ENCODE measurements around the gene ANGPTL8.
A peak's percentile ranks its signal among the peaks of the same experiment; 100 is the strongest.

ANGPTL8 gene

DNA sequence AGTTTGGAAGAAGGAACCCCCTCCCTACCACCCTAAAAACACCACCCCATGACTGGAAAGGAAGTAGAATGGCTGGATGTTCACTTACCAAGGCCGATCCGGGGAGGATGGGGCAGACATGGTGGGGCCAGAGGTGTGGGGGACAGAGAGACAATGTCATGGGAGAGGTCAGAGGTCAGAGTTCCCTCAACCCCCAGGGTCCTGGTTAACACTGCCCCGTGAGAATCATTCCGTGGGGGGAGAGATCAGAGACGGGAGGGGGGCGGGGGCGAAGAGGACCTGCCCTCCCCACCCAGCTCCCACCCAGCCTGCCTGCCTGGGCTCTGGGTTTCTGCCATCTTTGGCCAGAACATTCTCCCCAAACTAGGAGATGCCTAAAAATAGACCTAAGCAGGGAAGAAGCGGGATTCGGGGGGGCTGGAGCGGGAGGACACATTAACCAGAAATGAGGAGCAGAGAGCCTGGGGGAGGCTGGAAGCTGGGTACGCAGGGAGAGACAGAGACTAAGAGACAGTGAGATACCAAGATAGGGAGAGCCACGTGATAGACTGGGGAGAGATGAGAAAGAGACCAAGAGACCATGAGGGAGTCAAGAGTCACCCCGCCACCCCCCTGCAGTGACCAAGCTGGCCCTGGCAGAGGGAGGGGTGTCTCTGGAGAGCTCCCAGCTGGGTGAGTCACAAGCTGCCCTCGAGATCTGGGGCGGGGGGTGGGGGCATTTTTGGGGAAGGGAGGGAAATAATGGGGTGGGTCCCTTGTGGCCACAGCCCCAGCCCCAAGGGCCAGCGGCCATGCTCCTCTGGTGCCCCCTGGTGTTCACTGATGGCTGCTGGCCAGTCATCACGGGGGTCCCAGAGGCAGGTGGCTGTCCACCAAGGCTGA, 36.0 kb upstream of the ANGPTL8 start:
- H3K4me3 ChIP-seq (ENCODE audit: control insufficient read depth, low read depth, low read length) = no peak overlapping the region
- DNase-seq (ENCODE audit: low read depth) = peak; percentile 87
- TF ChIP-seq, protein P1, sequence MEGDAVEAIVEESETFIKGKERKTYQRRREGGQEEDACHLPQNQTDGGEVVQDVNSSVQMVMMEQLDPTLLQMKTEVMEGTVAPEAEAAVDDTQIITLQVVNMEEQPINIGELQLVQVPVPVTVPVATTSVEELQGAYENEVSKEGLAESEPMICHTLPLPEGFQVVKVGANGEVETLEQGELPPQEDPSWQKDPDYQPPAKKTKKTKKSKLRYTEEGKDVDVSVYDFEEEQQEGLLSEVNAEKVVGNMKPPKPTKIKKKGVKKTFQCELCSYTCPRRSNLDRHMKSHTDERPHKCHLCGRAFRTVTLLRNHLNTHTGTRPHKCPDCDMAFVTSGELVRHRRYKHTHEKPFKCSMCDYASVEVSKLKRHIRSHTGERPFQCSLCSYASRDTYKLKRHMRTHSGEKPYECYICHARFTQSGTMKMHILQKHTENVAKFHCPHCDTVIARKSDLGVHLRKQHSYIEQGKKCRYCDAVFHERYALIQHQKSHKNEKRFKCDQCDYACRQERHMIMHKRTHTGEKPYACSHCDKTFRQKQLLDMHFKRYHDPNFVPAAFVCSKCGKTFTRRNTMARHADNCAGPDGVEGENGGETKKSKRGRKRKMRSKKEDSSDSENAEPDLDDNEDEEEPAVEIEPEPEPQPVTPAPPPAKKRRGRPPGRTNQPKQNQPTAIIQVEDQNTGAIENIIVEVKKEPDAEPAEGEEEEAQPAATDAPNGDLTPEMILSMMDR (conservative IDR thresholded peaks at IDR 0.05; ENCODE audit: control insufficient read depth, insufficient read depth, low read depth, low read length) = peak; percentile 81

DNA sequence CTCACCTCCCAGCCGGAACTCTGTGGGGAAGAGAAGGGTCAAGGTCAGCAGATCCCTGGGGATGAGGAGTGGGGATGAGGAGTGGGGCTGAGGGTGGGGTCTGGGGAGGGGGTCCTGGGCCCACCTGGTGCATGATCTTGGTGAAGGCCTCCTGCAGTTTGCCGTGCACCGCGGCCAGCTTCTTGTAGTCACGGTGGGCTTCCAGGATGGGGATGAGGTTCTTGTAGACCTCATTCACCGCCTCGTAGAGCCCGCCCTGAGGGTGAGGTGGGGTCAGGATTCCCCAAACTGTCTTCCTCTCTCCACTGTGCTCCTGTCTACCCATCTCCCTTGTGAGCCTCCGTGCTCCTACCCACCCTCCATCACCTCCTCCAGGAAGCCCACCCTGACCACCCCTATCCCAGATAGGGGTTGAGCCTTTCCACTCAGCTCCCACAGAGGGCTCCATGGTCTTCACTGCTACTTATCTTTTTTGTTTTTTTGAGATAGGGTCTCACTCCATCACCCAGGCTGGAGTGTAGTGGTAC, 35.3 kb upstream of the ANGPTL8 start:
- H3K4me3 ChIP-seq (ENCODE audit: control insufficient read depth, low read depth, low read length) = no peak overlapping the region
- TF ChIP-seq, protein P1 (conservative IDR thresholded peaks at IDR 0.05; ENCODE audit: control insufficient read depth, insufficient read depth, low read depth, low read length) = no peak
- no peak for DNase-seq (ENCODE audit: low read depth)

DNA sequence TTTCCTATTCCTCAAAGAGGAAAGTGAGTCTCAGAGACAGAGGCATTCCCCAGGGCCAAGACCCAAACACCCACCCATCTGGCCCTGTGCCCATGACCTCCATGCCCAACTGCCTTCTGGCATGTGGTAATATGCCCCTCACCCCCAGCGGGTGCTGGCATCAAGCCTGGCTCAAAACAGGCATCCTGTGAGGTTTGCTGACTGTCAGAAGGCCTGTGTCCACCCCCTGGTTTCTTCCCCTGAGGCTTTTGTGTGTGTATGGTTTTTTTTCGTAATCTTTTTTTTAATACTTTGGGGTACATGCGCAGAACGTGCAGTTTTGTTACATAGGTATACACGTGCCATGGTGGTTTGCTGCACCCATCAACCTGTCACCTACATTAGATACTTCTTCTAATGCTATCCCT, 34.5 kb upstream of the ANGPTL8 start:
- TF ChIP-seq, protein P1 (conservative IDR thresholded peaks at IDR 0.05; ENCODE audit: control insufficient read depth, insufficient read depth, low read depth, low read length) = no peak
- no peak for DNase-seq (ENCODE audit: low read depth)
- H3K4me3 ChIP-seq (ENCODE audit: control insufficient read depth, low read depth, low read length) = no peak overlapping the region

DNA sequence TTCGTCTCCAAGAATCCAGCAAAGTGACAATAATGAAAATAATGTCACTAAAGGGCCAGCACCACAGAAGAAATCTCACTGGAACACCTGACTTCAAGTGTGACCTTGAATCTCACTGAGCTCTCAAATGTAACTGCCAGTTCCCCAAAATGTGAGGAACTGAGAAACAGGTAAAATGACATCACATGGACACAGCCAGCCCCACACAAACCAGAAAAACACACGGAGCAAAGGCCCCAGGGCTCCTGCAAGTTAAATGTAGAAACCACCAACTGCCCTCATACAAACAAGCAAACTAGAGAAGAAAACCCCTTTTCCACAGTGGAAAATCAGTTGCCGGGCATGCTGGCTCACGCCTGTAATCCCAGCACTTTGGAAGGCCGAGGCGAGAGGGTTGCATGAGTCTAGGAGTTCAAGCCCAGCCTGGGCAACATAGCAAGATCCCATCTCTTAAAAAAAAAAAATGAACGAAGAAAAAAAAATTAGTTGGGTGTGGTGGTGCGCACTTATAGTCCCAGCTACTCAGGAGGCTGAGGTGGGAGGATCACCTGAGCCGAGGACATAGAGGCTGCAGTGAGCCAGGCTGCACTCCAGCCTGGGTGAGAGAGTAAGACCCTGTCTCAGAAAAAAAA, 33.4 kb upstream of the ANGPTL8 start:
- no peak for DNase-seq (ENCODE audit: low read depth)
- H3K4me3 ChIP-seq (ENCODE audit: control insufficient read depth, low read depth, low read length) = no peak overlapping the region
- TF ChIP-seq, protein P1 (conservative IDR thresholded peaks at IDR 0.05; ENCODE audit: control insufficient read depth, insufficient read depth, low read depth, low read length) = no peak

DNA sequence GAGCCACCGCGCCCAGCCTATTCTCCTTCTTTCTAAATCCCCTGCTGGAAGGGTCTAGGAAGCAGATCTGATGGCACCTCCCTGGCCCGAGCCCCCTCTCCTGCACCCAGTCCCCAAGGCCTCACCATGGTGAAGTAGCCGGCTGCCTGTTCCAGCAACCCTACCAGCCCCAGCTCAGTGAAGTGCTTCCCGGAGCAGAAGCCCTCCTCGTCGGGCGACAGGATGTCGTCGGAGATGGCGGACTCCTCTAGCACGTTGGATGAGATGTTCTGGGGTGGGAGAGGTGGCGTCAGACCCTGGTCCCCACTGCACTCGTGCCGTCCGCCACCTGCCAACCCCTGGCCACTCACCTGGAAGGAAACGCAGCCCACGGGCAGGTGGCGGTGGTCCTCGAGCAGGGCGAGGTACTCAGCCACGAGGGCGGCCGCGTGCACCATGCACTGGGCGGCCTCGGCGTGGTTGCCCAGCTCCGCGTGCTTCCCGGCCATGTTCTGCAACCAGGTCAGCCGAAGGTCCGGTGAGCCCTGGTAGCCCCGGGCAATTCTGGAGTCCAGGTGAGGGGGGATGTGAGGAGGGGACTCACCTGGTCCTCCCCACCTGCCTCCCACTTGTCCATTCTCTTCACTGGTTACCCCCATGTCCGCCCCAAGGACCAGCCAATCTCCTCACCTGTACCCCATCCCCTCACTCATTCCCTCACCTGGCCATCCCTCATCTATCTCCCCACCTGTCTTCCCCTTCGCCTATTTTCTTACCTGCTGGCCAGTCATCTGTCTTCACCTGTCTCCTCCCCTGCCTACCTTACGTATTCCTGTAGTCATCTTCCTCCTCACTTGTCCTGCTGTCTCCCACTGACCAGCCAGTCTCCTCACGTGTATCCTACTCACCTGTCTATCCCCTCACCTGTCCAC, 30.6 kb upstream of the ANGPTL8 start:
- TF ChIP-seq, protein P1 (conservative IDR thresholded peaks at IDR 0.05; ENCODE audit: control insufficient read depth, insufficient read depth, low read depth, low read length) = no peak
- H3K4me3 ChIP-seq (ENCODE audit: control insufficient read depth, low read depth, low read length) = no peak overlapping the region
- DNase-seq (ENCODE audit: low read depth) = no peak
